ENCODE measurements around the gene MVB12A.

- TF ChIP-seq CTCF (IDR thresholded peaks at IDR 0.05): no peak
- TF ChIP-seq POLR2A (IDR thresholded peaks at IDR 0.05): no peak
Observed at GRCh38 chr19:17401628-17402027, 18.2 kb upstream of the MVB12A start.
